ENCODE measurements around the gene GMDS.

DNA sequence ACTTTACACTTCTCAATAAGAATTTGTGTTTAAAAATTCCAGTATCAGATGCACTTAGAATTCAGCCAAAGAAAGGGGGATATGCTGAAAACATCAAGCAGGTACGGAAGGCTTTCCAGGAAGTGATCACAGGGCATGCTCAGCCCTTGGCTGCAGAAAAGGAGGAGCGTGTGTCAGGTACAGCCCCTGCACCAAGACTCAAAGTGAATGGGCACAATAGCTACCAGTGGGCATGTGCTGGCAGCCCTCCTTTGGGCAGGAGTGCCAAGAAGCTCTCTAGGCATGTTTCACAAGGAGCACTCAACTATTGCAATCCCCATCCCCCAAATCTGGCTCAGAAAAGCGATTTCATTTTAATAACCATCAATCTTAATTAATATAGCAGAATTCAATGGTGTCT is 298.8 kb downstream of the GMDS start:
- TF ChIP-seq POLR2A (IDR thresholded peaks at IDR 0.05), result no peak
- TF ChIP-seq, protein P1, sequence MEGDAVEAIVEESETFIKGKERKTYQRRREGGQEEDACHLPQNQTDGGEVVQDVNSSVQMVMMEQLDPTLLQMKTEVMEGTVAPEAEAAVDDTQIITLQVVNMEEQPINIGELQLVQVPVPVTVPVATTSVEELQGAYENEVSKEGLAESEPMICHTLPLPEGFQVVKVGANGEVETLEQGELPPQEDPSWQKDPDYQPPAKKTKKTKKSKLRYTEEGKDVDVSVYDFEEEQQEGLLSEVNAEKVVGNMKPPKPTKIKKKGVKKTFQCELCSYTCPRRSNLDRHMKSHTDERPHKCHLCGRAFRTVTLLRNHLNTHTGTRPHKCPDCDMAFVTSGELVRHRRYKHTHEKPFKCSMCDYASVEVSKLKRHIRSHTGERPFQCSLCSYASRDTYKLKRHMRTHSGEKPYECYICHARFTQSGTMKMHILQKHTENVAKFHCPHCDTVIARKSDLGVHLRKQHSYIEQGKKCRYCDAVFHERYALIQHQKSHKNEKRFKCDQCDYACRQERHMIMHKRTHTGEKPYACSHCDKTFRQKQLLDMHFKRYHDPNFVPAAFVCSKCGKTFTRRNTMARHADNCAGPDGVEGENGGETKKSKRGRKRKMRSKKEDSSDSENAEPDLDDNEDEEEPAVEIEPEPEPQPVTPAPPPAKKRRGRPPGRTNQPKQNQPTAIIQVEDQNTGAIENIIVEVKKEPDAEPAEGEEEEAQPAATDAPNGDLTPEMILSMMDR (IDR thresholded peaks at IDR 0.05), result no peak
